Hair follicular keratinocyte (primary cell): Measurements from ENCODE around the gene CSTF3. TPM values are rescaled to one million over a fixed set of nuclear protein-coding genes. Genes with fewer than 3 reads are reported as not detected.

Source experiments
- total RNA-seq: library from RNA; depleted of rRNA; stranded (reverse); fragments of >200 nt; gene quantifications from 2 replicates; pipeline ENCODE4 v1.2.3, GENCODE V29; 2015

CSTF3 gene
- 13.7 and 23.6 TPM in 2 replicates for total RNA-seq

DNA sequence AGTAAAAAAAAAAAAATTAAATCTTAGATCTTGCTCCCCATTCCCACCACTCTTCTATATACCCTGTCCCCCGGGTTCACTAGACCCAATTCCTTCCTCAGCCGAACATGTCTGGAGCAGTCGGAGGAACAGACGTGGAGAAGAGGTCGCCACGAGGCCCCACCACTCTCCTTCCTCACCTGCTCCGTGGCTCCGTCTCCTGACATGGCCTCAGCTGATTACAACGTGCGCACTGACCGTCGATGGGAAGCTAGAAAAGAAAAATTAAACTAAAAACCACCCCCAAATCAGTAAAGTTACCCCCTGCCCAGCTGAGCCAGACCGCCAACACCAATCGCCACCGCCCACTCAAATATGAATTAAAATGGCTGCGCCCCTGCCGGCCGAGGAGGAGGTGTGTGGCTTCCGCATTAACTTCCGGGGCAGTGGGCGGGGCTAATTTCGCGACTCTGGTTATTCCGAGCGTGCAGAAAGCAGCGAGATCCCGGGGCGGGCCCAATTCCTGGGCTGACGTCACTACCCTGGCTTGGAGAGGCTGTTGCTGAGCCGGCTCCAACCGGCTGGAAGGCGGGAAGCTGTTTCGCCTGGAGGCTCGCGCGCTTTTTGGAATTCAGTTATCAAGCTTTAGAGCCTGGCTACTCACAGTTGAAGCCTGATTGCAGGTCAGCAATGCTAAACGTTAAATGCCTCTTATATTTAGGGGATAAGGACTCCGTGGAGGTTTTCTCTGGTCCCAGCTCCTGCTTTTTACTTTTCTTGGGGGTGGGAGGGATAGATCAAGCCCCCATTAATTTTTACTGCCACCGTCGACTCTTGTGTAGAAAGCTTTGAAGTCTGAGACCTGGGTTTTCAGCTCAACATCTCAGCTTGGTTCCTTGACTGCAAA is at the start of gene CSTF3:
Gene CSTF3 (minus strand): TSS at position 361 of the 886 bp plus-strand sequence. CDS start 155 bp downstream, at position 206.

GRCh38 chr11:33039274-33040032 is 121.8 kb downstream of the CSTF3 start, which contains the start of gene TCP11L1:
Gene TCP11L1, plus strand, starts transcription at chr11:33039572. Its CDS starts 4,202 bp downstream, at chr11:33043774.

Other genes starting within 250 kb of the CSTF3 start
- 7.3 and 18.9 TPM in 2 replicates for gene DEPDC7, start 145.6 kb downstream of the CSTF3 start, total RNA-seq
- gene TCP11L1, start 121.9 kb downstream of the CSTF3 start, total RNA-seq, result 15.9 and 37.7 TPM in 2 replicates
- 22.9 and 33.0 TPM in 2 replicates for gene HIPK3, start 95.9 kb upstream of the CSTF3 start, total RNA-seq
- gene KIAA1549L, start 214.6 kb upstream of the CSTF3 start, total RNA-seq, result 7.4 and 9.6 TPM in 2 replicates